Measurements from ENCODE around the gene NAT9. TPM values are rescaled to one million over a fixed set of nuclear protein-coding genes. Genes with fewer than 3 reads are reported as not detected.

NAT9 gene
- total RNA-seq, 1 donor from 2014 or later: 83.7 TPM

GRCh38 chr17:74807441-74807840, 31.3 kb upstream of the NAT9 start:
- no peaks in the 10 kb centered on the region for H3K9me3 Mint-ChIP-seq
- no peak for DNase-seq (ENCODE audit: low spot score in 2 of 2, unreplicated experiment in 2 of 2)
- TF ChIP-seq CTCF (IDR thresholded peaks at IDR 0.05; ENCODE audit: unreplicated experiment): no peak
- no peaks in the 10 kb centered on the region for H3K27me3 Mint-ChIP-seq (ENCODE audit: low read depth)
- no peaks in the 10 kb centered on the region for H3K4me1 Mint-ChIP-seq
- H3K4me3 Mint-ChIP-seq: no peak overlapping the region
- H3K36me3 Mint-ChIP-seq: no peaks in the 10 kb centered on the region
- no peak overlapping the region for H3K27ac Mint-ChIP-seq

GRCh38 chr17:74806334-74806733, 30.2 kb upstream of the NAT9 start:
- H3K27ac Mint-ChIP-seq: no peak overlapping the region
- no peaks in the 10 kb centered on the region for H3K27me3 Mint-ChIP-seq (ENCODE audit: low read depth)
- H3K4me1 Mint-ChIP-seq: no peaks in the 10 kb centered on the region
- no peaks in the 10 kb centered on the region for H3K9me3 Mint-ChIP-seq
- DNase-seq (ENCODE audit: low spot score in 2 of 2, unreplicated experiment in 2 of 2): no peak
- no peak for TF ChIP-seq CTCF (IDR thresholded peaks at IDR 0.05; ENCODE audit: unreplicated experiment)
- peaks cover 2% of the 10 kb centered on the region for H3K36me3 Mint-ChIP-seq
- no peak overlapping the region for H3K4me3 Mint-ChIP-seq

- Mint-ChIP-seq H3K27me3 (ENCODE audit: low read depth) (no peaks in the 10 kb centered on the region), H3K36me3 (peaks cover 4% of the 10 kb centered on the region), H3K9me3 (no peaks in the 10 kb centered on the region), H3K4me1 (no peaks in the 10 kb centered on the region), H3K4me3 (no peak overlapping the region), H3K27ac (no peak overlapping the region)
- no peak for DNase-seq (ENCODE audit: low spot score in 2 of 2, unreplicated experiment in 2 of 2)
- TF ChIP-seq CTCF (IDR thresholded peaks at IDR 0.05; ENCODE audit: unreplicated experiment): no peak
Measured at GRCh38 chr17:74805591-74805991, 29.4 kb upstream of the NAT9 start.

GRCh38 chr17:74804683-74805082, 28.5 kb upstream of the NAT9 start:
- no peaks in the 10 kb centered on the region for H3K9me3 Mint-ChIP-seq
- no peak overlapping the region for H3K4me3 Mint-ChIP-seq
- no peak for DNase-seq (ENCODE audit: low spot score in 2 of 2, unreplicated experiment in 2 of 2)
- H3K4me1 Mint-ChIP-seq: no peaks in the 10 kb centered on the region
- TF ChIP-seq CTCF (IDR thresholded peaks at IDR 0.05; ENCODE audit: unreplicated experiment): no peak
- no peaks in the 10 kb centered on the region for H3K27me3 Mint-ChIP-seq (ENCODE audit: low read depth)
- no peak overlapping the region for H3K27ac Mint-ChIP-seq
- H3K36me3 Mint-ChIP-seq: peaks cover 12% of the 10 kb centered on the region

- TF ChIP-seq CTCF (IDR thresholded peaks at IDR 0.05; ENCODE audit: unreplicated experiment): no peak
- Mint-ChIP-seq H3K27me3 (ENCODE audit: low read depth) (no peaks in the 10 kb centered on the region), H3K27ac (no peak overlapping the region), H3K4me1 (no peaks in the 10 kb centered on the region), H3K4me3 (no peak overlapping the region), H3K9me3 (no peaks in the 10 kb centered on the region), H3K36me3 (peaks cover 14% of the 10 kb centered on the region)
- no peak for DNase-seq (ENCODE audit: low spot score in 2 of 2, unreplicated experiment in 2 of 2)
Measured at GRCh38 chr17:74803971-74804370, 27.8 kb upstream of the NAT9 start.

GRCh38 chr17:74803388-74803930, 27.3 kb upstream of the NAT9 start:
- H3K4me3 Mint-ChIP-seq: no peak overlapping the region
- H3K27me3 Mint-ChIP-seq (ENCODE audit: low read depth): no peaks in the 10 kb centered on the region
- no peaks in the 10 kb centered on the region for H3K4me1 Mint-ChIP-seq

More at GRCh38 chr17:74803388-74803930, 27.3 kb upstream of the NAT9 start:
- H3K36me3 Mint-ChIP-seq: peaks cover 17% of the 10 kb centered on the region
- no peak overlapping the region for H3K27ac Mint-ChIP-seq
- TF ChIP-seq CTCF (IDR thresholded peaks at IDR 0.05; ENCODE audit: unreplicated experiment): no peak
- no peaks in the 10 kb centered on the region for H3K9me3 Mint-ChIP-seq
- no peak for DNase-seq (ENCODE audit: low spot score in 2 of 2, unreplicated experiment in 2 of 2)
